H1 (cell line): ENCODE results near the gene ST14. TPM values are rescaled to one million over a fixed set of nuclear protein-coding genes. Genes with fewer than 3 reads are reported as not detected.

Source experiments
- ATF2 ChIP-seq: IDR thresholded peaks from 2 replicates; pipeline ENCODE4 v1.6.1; 2012; ENCODE audit warnings: low read length, inconsistent platforms
- JUND ChIP-seq: IDR thresholded peaks from 2 replicates; pipeline ENCODE4 v1.6.1; 2011; ENCODE audit warnings: mild to moderate bottlenecking, improper control_type of control experiment, low read length
- RXRA ChIP-seq: IDR thresholded peaks from 2 replicates; pipeline ENCODE4 v1.6.1; 2011; ENCODE audit warnings: low read depth, mild to moderate bottlenecking, low read length, moderate library complexity; ENCODE audit not compliant: insufficient read depth
- SIN3A ChIP-seq, 2 experiments: IDR thresholded peaks in 1 of 2; conservative IDR thresholded peaks in 1 of 2; 2 replicates each; pipeline ENCODE4 v1.6.1; 2011 to 2012; ENCODE audit warnings: low read length in 2 of 2, improper control_type of control experiment in 1 of 2, low read depth in 1 of 2, mild to moderate bottlenecking in 1 of 2
- TAF1 ChIP-seq: IDR thresholded peaks from 2 replicates; pipeline ENCODE4 v1.6.1; 2011; ENCODE audit warnings: mild to moderate bottlenecking, low read depth, low read length
- YY1 ChIP-seq: IDR thresholded peaks from 2 replicates; pipeline ENCODE4 v1.6.1; 2011; ENCODE audit warnings: low read depth, mild to moderate bottlenecking, low read length
- polyA plus RNA-seq, 7 experiments: library from polyadenylated mRNA; depleted of rRNA in 3 of 7; stranded (reverse) in 5 of 7; unstranded in 2 of 7; fragments of >200 nt in 5 of 7; fragments of 200-250 nt in 2 of 7; gene quantifications; 1 replicate in 5 of 7; 2 replicates in 1 of 7; 4 replicates in 1 of 7; pipeline versions ENCODE4 v1.2.1 to v1.2.3, GENCODE V29; 2011 to 2013; ENCODE audit warnings: missing spikeins in 2 of 7, mixed read lengths in 2 of 7
- total RNA-seq: library from RNA; stranded (reverse); fragmentation: NEBNext Ultra II Directional; extraction: Animal tissue kit (Norgen Biotek cat#: 25700); gene quantifications from 2 replicates; pipeline ENCODE4 v1.2.1, GENCODE V29; 2021

ST14 gene
- total and polyA plus RNA-seq, 2 of the 8 experiments (the other 6 are each of a cell fraction or from before 2014, with no cell fraction given): 22.4 to 24.9 TPM

DNA sequence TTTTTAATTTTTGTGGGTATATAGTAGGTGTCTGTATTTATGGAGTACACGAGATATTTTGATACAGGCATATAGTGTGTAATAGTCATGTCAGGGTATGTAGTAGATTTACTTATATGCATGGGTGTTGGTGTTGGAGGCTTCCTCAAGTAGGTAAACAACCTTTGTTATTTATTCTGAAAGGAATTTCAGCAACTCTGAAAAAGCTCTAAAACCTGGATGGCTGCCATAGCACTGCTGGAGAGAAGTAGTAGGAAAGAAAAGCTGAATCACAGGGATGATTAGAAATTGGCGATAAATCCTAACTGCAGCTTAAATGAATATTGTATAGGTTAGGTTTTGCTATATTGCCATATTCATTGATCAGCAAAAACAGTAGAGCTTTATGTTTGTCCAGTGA lies 44.4 kb upstream of the ST14 start (continued):
- TF ChIP-seq ATF2 (no peak), RXRA (no peak), YY1 (no peak), JUND (no peak), SIN3A (conservative IDR thresholded peaks at IDR 0.05 in 1 of 2, IDR thresholded peaks at IDR 0.05 in 1 of 2; ENCODE audit: low read depth in 1 of 2, low read length in 2 of 2) (no peak), TAF1 (no peak)
